NCI-H446 (cell line): ENCODE data around the gene FAM43A.

Source experiments
- DNase-seq, 2 experiments: peaks; one replicate each; lab custom pipeline; 2025; lab: John Stamatoyannopoulos, UW

Gene FAM43A

GRCh38 chr3:194685718-194686413 is at the start of gene FAM43A:
FAM43A (plus strand) TSS chr3:194685883; CDS start chr3:194686827, 944 bp downstream.
- peak; percentile 65 to 88 for DNase-seq

GRCh38 chr3:194637066-194637465 is 48.6 kb upstream of the FAM43A start:
- DNase-seq, result no peak

GRCh38 chr3:194637541-194638400 is 47.9 kb upstream of the FAM43A start:
- DNase-seq, result no peak

GRCh38 chr3:194638991-194639605 is 46.6 kb upstream of the FAM43A start:
- DNase-seq, result no peak

GRCh38 chr3:194640829-194641228 is 44.9 kb upstream of the FAM43A start:
- DNase-seq, result no peak

- DNase-seq, result no peak
Observed at GRCh38 chr3:194642769-194643168, 42.9 kb upstream of the FAM43A start.

- DNase-seq, result no peak
Observed at GRCh38 chr3:194647747-194648146, 37.9 kb upstream of the FAM43A start.

GRCh38 chr3:194654443-194654842 is 31.2 kb upstream of the FAM43A start:
- DNase-seq, result no peak

- DNase-seq, result no peak
Observed at GRCh38 chr3:194657439-194657838, 28.2 kb upstream of the FAM43A start.

- no peak for DNase-seq
Observed at GRCh38 chr3:194658477-194659242, 27.0 kb upstream of the FAM43A start.

GRCh38 chr3:194659778-194660177 is 25.9 kb upstream of the FAM43A start:
- DNase-seq, result no peak

- DNase-seq, result no peak
Observed at GRCh38 chr3:194661374-194661773, 24.3 kb upstream of the FAM43A start.

- DNase-seq, result no peak
Observed at GRCh38 chr3:194661946-194662345, 23.7 kb upstream of the FAM43A start.

GRCh38 chr3:194664857-194665256 is 20.8 kb upstream of the FAM43A start:
- no peak for DNase-seq

GRCh38 chr3:194667363-194667762 is 18.3 kb upstream of the FAM43A start:
- DNase-seq, result no peak

- DNase-seq, result no peak
Observed at GRCh38 chr3:194671511-194671899, 14.2 kb upstream of the FAM43A start.

GRCh38 chr3:194671900-194672808 is 13.5 kb upstream of the FAM43A start, which contains the start of gene LSG1:
LSG1 (minus strand) TSS chr3:194672191; CDS start chr3:194672162, 29 bp downstream.
- DNase-seq, result peak; percentile 96 to 98

GRCh38 chr3:194672876-194673275 is 12.8 kb upstream of the FAM43A start:
- DNase-seq, result no peak

- no peak for DNase-seq
Observed at GRCh38 chr3:194673761-194674160, 11.9 kb upstream of the FAM43A start.

- no peak for DNase-seq
Observed at GRCh38 chr3:194675081-194675640, 10.5 kb upstream of the FAM43A start.

GRCh38 chr3:194675680-194676079 is 10.0 kb upstream of the FAM43A start:
- DNase-seq, result no peak
